ENCODE measurements around the gene WDR89.
"Not testable (repeated sequence)": the region's sequence is repeated elsewhere in the genome, so short reads cannot be mapped to it uniquely, and the experiment has no call there.

Gene WDR89

DNA sequence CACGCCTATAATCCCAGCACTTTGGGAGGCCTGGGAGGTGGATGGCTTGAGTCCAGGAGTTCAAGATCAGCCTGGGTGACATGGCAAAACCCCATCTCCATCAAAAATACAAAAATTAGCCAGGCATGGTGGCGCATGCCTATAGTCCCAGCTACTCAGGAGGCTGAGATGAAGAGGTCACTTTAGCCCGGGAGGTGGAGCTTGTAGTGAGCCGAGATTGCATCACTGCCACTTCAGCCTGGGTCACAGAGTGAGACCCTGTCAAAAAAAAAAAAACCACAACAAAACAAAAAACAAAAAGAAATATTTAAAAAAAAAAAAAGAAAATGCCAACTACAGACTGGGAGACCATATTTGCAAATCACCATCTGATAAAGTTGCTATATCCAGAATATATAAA, 17.5 kb downstream of the WDR89 start:
- no peaks in the 10 kb centered on the region for H3K27me3 ChIP-seq (replicated peaks)
- in situ Hi-C loops (cut with HindIII; ENCODE audit: low pct_ligation_motif_present, low sequenced_read_pairs) = no loop called here
- H3K36me3 ChIP-seq (replicated peaks) = no peaks in the 10 kb centered on the region
- DNase-seq = no peak
- no peak overlapping the region for H3K27ac ChIP-seq
- TF ChIP-seq, protein P1, sequence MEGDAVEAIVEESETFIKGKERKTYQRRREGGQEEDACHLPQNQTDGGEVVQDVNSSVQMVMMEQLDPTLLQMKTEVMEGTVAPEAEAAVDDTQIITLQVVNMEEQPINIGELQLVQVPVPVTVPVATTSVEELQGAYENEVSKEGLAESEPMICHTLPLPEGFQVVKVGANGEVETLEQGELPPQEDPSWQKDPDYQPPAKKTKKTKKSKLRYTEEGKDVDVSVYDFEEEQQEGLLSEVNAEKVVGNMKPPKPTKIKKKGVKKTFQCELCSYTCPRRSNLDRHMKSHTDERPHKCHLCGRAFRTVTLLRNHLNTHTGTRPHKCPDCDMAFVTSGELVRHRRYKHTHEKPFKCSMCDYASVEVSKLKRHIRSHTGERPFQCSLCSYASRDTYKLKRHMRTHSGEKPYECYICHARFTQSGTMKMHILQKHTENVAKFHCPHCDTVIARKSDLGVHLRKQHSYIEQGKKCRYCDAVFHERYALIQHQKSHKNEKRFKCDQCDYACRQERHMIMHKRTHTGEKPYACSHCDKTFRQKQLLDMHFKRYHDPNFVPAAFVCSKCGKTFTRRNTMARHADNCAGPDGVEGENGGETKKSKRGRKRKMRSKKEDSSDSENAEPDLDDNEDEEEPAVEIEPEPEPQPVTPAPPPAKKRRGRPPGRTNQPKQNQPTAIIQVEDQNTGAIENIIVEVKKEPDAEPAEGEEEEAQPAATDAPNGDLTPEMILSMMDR (IDR thresholded peaks at IDR 0.05; ENCODE audit: low read depth, low read length, missing control alignments) = no peak
- H3K4me3 ChIP-seq (ENCODE audit: low read depth, low read length) = no peak overlapping the region

DNA sequence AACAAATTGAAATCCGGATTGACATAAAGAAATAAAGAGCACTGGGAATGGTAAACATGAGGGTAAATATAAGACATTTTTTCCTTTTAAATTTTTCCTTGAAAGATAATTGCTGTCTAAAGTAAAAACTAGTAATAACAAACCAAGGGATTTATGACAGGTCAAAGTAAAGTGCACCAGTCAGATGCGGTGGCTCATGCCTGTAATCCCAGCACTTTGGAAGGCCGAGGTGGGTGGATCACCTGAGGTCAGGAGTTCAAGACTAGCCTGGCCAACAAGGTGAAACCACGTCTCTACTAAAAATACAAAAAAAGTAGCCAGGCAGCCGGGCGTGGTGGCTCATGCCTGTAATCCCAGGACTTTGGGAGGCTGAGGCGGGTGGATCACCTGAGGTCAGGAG, 19.7 kb downstream of the WDR89 start:
- H3K36me3 ChIP-seq (replicated peaks); H3K4me3 ChIP-seq (ENCODE audit: low read depth, low read length); H3K27me3 ChIP-seq (replicated peaks); in situ Hi-C loops (cut with HindIII; ENCODE audit: low pct_ligation_motif_present, low sequenced_read_pairs); DNase-seq; H3K27ac ChIP-seq: not testable (repeated sequence)

DNA sequence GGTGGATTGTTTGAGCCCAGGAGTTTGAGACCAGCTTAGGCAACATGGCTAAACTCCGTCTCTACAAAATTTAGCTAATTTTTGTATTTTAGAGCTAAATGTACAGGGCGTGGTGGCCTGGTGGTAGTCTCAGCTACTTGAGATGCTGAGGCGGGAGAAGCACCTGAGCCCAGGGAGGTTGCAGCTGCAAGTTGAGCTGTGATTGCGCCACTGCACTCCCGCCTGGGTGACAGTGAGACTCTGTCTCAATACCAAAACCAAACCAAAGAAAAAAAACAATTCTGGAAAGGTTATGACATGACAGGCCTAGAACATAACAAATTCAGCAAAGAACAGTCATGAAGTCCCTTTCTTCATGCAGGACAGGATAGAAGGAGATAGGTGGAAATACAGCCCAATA, 25.7 kb downstream of the WDR89 start:
- no peak for DNase-seq
- Histone ChIP-seq H3K4me3 (ENCODE audit: low read depth, low read length) (no peak overlapping the region), H3K27me3 (replicated peaks) (no peaks in the 10 kb centered on the region), H3K36me3 (replicated peaks) (no peaks in the 10 kb centered on the region), H3K27ac (no peak overlapping the region)
- in situ Hi-C loops (cut with HindIII; ENCODE audit: low pct_ligation_motif_present, low sequenced_read_pairs) = no loop called here
- TF ChIP-seq, protein P1 (IDR thresholded peaks at IDR 0.05; ENCODE audit: low read depth, low read length, missing control alignments) = no peak

DNA sequence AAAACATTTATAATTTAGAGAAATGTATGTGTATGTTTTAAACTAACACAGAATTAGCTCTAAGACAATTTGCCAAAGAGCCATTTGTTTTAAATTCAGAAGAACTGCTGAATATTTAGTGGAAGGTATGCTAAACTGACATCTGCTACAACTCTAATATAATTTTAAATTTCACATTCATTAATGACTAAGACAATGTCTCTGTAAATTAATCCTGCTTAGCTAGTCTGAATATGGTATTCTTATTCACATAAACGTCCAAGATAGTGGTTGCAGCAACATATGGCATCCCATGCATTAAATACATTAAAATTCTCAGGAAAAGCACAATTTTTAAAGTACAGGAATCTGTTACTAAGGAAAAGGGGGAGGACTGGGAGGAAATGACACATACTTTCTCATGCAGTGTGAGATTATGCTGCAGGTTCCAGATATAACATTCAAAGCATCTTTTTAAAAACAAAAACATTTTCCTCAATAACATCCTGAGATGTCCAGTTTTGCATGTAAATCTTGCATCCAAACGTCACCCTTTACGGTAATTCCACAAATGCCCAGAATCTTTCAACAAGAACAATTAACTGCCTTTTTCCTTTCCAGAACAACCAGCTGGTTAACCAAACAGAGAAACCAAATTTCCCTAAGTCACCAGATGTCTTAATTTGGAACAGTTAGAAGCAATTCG, 26.9 kb downstream of the WDR89 start:
- Histone ChIP-seq H3K27ac (peak overlapping the region; percentile 26), H3K4me3 (ENCODE audit: low read depth, low read length) (no peak overlapping the region), H3K27me3 (replicated peaks) (no peaks in the 10 kb centered on the region), H3K36me3 (replicated peaks) (no peaks in the 10 kb centered on the region)
- in situ Hi-C loops (cut with HindIII; ENCODE audit: low pct_ligation_motif_present, low sequenced_read_pairs) = no loop called here
- TF ChIP-seq, protein P1 (IDR thresholded peaks at IDR 0.05; ENCODE audit: low read depth, low read length, missing control alignments) = no peak
- peak; percentile 41 for DNase-seq

DNA sequence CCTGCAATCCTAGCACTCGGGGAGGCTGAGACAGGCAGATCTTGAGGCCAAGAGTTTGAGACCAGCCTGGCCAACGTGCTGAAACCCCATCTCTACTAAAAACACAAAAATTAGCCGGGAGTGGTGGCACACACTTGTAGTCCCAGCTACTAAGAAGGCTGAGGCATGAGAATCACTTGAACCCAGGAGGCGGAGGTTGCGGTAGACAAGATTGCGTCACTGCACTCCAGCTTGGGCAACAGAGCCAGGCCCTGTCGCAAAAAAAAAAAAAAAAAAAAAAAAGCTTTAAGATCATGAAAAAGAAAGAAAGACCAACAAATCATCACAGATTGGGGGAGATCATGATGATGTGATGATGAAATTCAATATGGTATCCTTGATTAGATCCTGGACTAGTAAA, 30.6 kb downstream of the WDR89 start:
- Histone ChIP-seq H3K27ac (no peak overlapping the region), H3K4me3 (ENCODE audit: low read depth, low read length) (no peak overlapping the region), H3K27me3 (replicated peaks) (no peaks in the 10 kb centered on the region), H3K36me3 (replicated peaks) (no peaks in the 10 kb centered on the region)
- no peak for DNase-seq
- in situ Hi-C loops (cut with HindIII; ENCODE audit: low pct_ligation_motif_present, low sequenced_read_pairs) = no loop called here
- TF ChIP-seq, protein P1 (IDR thresholded peaks at IDR 0.05; ENCODE audit: low read depth, low read length, missing control alignments) = no peak

DNA sequence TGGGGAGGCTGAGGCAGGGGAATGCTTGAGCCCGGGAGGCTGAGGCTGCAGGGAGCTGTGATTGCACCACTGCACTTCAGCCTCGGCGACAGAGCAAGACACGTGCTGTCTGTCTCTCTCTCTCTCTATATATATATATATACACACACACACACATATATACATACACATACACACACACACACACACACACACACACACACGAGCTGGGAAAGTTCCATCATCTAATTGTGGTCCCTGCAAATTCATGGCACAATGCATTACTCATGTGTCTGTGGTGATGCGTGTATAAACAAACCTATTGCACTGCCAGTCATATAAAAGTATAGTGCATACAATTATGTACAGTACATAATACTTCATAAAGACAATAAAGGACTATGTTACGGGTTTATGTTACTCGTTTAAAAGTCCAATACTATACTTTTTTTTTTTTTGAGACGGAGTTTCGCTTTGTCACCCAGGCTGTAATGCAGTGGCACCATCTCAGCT, 36.6 kb downstream of the WDR89 start:
- no peak overlapping the region for H3K4me3 ChIP-seq (ENCODE audit: low read depth, low read length)
- TF ChIP-seq, protein P1 (IDR thresholded peaks at IDR 0.05; ENCODE audit: low read depth, low read length, missing control alignments) = no peak
- in situ Hi-C loops (cut with HindIII; ENCODE audit: low pct_ligation_motif_present, low sequenced_read_pairs) = no loop called here
- peak; percentile 22 for DNase-seq
- no peaks in the 10 kb centered on the region for H3K36me3 ChIP-seq (replicated peaks)
- no peak overlapping the region for H3K27ac ChIP-seq
- no peaks in the 10 kb centered on the region for H3K27me3 ChIP-seq (replicated peaks)

Measured in brain microvascular endothelial cell (primary cell).